Astrocyte (in vitro differentiated cells and primary cell): Measurements from ENCODE around the gene CSNK1A1. TPM values are rescaled to one million over a fixed set of nuclear protein-coding genes. Genes with fewer than 3 reads are reported as not detected.

Experiments
- DNase-seq: peaks from one replicate; pipeline ENCODE4 v3.0.0-alpha.2; 2010; ENCODE audit warnings: low read depth
- FAIRE-seq: peaks from 2 replicates; lab custom pipeline; 2011; peaks lifted over from hg19 to GRCh38; lab: Jason Lieb, UNC
- H2AFZ ChIP-seq: 2 replicates; pipeline ENCODE4 v1.6.0; 2012; ENCODE audit warnings: low read depth, low read length, inconsistent platforms
- H3K27ac ChIP-seq: 2 replicates; pipeline ENCODE4 v1.5.1; 2011; ENCODE audit warnings: low read depth, low read length, inconsistent platforms
- H3K27me3 ChIP-seq: 2 replicates; pipeline ENCODE4 v1.6.0; 2011; ENCODE audit warnings: low read length, inconsistent platforms; ENCODE audit not compliant: insufficient read depth
- H3K36me3 ChIP-seq: 2 replicates; pipeline ENCODE4 v1.5.1; 2011; ENCODE audit warnings: low read length, inconsistent platforms; ENCODE audit not compliant: insufficient read depth
- H3K4me1 ChIP-seq: 2 replicates; pipeline ENCODE4 v1.5.1; 2011; ENCODE audit warnings: low read length, inconsistent platforms; ENCODE audit not compliant: insufficient read depth
- H3K4me2 ChIP-seq: 2 replicates; pipeline ENCODE4 v1.6.0; 2012; ENCODE audit warnings: low read length, inconsistent platforms
- H3K4me3 ChIP-seq: 2 replicates; pipeline ENCODE4 v1.5.1; 2011; ENCODE audit warnings: low read depth, mild to moderate bottlenecking, low read length, inconsistent platforms; ENCODE audit not compliant: insufficient read depth
- H3K79me2 ChIP-seq: 2 replicates; pipeline ENCODE4 v1.6.0; 2012; ENCODE audit warnings: mild to moderate bottlenecking, low read length, inconsistent platforms; ENCODE audit not compliant: insufficient read depth
- H3K9ac ChIP-seq: 2 replicates; pipeline ENCODE4 v1.6.0; 2012; ENCODE audit warnings: mild to moderate bottlenecking, low read length, inconsistent platforms
- H3K9me3 ChIP-seq: 2 replicates; pipeline ENCODE4 v1.5.1; 2012; ENCODE audit warnings: low read depth, mild to moderate bottlenecking, low read length, inconsistent platforms; ENCODE audit not compliant: insufficient read depth
- H4K20me1 ChIP-seq: 2 replicates; pipeline ENCODE4 v1.6.0; 2012; ENCODE audit warnings: low read length, inconsistent platforms; ENCODE audit not compliant: insufficient read depth
- H3K27ac Mint-ChIP-seq: one replicate; pipeline ENCODE4 v1.8.0; 2021; ENCODE audit warnings: mild to moderate bottlenecking, mixed read lengths; ENCODE audit not compliant: unreplicated experiment
- H3K27me3 Mint-ChIP-seq: one replicate; pipeline ENCODE4 v1.8.0; 2021; ENCODE audit warnings: low read depth, mixed read lengths; ENCODE audit not compliant: unreplicated experiment
- H3K36me3 Mint-ChIP-seq: one replicate; pipeline ENCODE4 v1.8.0; 2021; ENCODE audit warnings: low read depth, mixed read lengths; ENCODE audit not compliant: unreplicated experiment
- H3K4me1 Mint-ChIP-seq: one replicate; pipeline ENCODE4 v1.8.0; 2021; ENCODE audit warnings: low read depth, mixed read lengths; ENCODE audit not compliant: unreplicated experiment
- H3K4me3 Mint-ChIP-seq: one replicate; pipeline ENCODE4 v1.8.0; 2021; ENCODE audit warnings: mild to moderate bottlenecking, moderate library complexity, mixed read lengths; ENCODE audit not compliant: unreplicated experiment
- H3K9me3 Mint-ChIP-seq: one replicate; pipeline ENCODE4 v1.8.0; 2021; ENCODE audit warnings: mild to moderate bottlenecking, mixed read lengths; ENCODE audit not compliant: unreplicated experiment
- EZH2 ChIP-seq: IDR thresholded peaks from 2 replicates; pipeline ENCODE4 v1.6.1; 2012; ENCODE audit warnings: mild to moderate bottlenecking, low read length, inconsistent platforms; ENCODE audit not compliant: insufficient read depth
- total RNA-seq: library from RNA; stranded (reverse); gene quantifications from 2 replicates; pipeline ENCODE4 v1.2.1, GENCODE V29; 2021
- TF ChIP-seq, protein P1 (sequence below): IDR thresholded peaks from 2 replicates; pipeline ENCODE4 v1.5.1; 2011; ENCODE audit warnings: low read depth, mild to moderate bottlenecking, inconsistent platforms, low read length, moderate library complexity; ENCODE audit not compliant: insufficient read depth

CSNK1A1 gene
- total RNA-seq, 1 donor from 2014 or later = 384 TPM

- H3K36me3 Mint-ChIP-seq = no peaks in the 10 kb centered on the region
- H3K9me3 Mint-ChIP-seq = no peaks in the 10 kb centered on the region
- no peak overlapping the region for H3K4me3 Mint-ChIP-seq
- peaks cover 27% of the 10 kb centered on the region for H3K4me1 ChIP-seq
- H3K4me3 ChIP-seq = no peak overlapping the region
- H4K20me1 ChIP-seq = no peaks in the 10 kb centered on the region
- H3K27ac ChIP-seq = peak overlapping the region; percentile 22
- H3K9me3 ChIP-seq = no peaks in the 10 kb centered on the region
- no peaks in the 10 kb centered on the region for H3K27me3 Mint-ChIP-seq
- H3K27ac Mint-ChIP-seq = peak overlapping the region; percentile 75
- no peak for FAIRE-seq
- H3K36me3 ChIP-seq = no peaks in the 10 kb centered on the region
- TF ChIP-seq, protein P1, sequence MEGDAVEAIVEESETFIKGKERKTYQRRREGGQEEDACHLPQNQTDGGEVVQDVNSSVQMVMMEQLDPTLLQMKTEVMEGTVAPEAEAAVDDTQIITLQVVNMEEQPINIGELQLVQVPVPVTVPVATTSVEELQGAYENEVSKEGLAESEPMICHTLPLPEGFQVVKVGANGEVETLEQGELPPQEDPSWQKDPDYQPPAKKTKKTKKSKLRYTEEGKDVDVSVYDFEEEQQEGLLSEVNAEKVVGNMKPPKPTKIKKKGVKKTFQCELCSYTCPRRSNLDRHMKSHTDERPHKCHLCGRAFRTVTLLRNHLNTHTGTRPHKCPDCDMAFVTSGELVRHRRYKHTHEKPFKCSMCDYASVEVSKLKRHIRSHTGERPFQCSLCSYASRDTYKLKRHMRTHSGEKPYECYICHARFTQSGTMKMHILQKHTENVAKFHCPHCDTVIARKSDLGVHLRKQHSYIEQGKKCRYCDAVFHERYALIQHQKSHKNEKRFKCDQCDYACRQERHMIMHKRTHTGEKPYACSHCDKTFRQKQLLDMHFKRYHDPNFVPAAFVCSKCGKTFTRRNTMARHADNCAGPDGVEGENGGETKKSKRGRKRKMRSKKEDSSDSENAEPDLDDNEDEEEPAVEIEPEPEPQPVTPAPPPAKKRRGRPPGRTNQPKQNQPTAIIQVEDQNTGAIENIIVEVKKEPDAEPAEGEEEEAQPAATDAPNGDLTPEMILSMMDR = peak; percentile 83
- TF ChIP-seq EZH2 = no peak
- no peaks in the 10 kb centered on the region for H3K79me2 ChIP-seq
- DNase-seq = no peak
- H2AFZ ChIP-seq = peak overlapping the region; percentile 44
- H3K4me1 Mint-ChIP-seq = peaks cover 32% of the 10 kb centered on the region
- no peak overlapping the region for H3K9ac ChIP-seq
- H3K4me2 ChIP-seq = no peak overlapping the region
- no peaks in the 10 kb centered on the region for H3K27me3 ChIP-seq
These were observed 108.6 kb downstream of the CSNK1A1 start for GRCh38 chr5:149442563-149443182.

Other genes starting within 250 kb of the CSNK1A1 start
- 26.0 and 30.0 TPM in 2 replicates for gene GRPEL2, start 205.9 kb downstream of the CSNK1A1 start, total RNA-seq
- 16.6 and 21.8 TPM in 2 replicates for gene PCYOX1L, start 193.4 kb downstream of the CSNK1A1 start, total RNA-seq
- 0.54 and 0.60 TPM in 2 replicates for gene IL17B, start 172.1 kb downstream of the CSNK1A1 start, total RNA-seq
- gene ARHGEF37, start 30.1 kb upstream of the CSNK1A1 start, total RNA-seq = 1.4 and 2.3 TPM in 2 replicates
- gene PPARGC1B, start 178.9 kb upstream of the CSNK1A1 start, total RNA-seq = 3.8 and 4.2 TPM in 2 replicates